ENCODE measurements around the gene ADSS1. TPM values are rescaled to one million over a fixed set of nuclear protein-coding genes. Genes with fewer than 3 reads are reported as not detected.

Gene ADSS1
- total RNA-seq, 3 donors from 2014 or later, result 2.0 to 6.0 (median 4.2) TPM

- H3K36me3 ChIP-seq (ENCODE audit: low read depth), result no peaks in the 10 kb centered on the region
- no peak for TF ChIP-seq CTCF (IDR thresholded peaks at IDR 0.05)
- DNase-seq (no peak), ATAC-seq (no peak)
- peaks cover 19% of the 10 kb centered on the region for H3K4me1 ChIP-seq (ENCODE audit: low read depth)
- intact Hi-C loops (cut with DNase I, micrococcal nuclease), result no loop called here
- no peak overlapping the region for H3K4me3 ChIP-seq
- no peaks in the 10 kb centered on the region for H3K9me3 ChIP-seq
Observed at GRCh38 chr14:104729835-104730181, 5.8 kb downstream of the ADSS1 start.

GRCh38 chr14:104730487-104730886 lies 6.5 kb downstream of the ADSS1 start:
- no peak for ATAC-seq
- intact Hi-C loops (cut with DNase I, micrococcal nuclease), result no loop called here
- no peak for TF ChIP-seq CTCF (IDR thresholded peaks at IDR 0.05)
- DNase-seq, result no peak
- H3K9me3 ChIP-seq, result no peaks in the 10 kb centered on the region
- H3K4me3 ChIP-seq, result no peak overlapping the region
- H3K4me1 ChIP-seq (ENCODE audit: low read depth), result peaks cover 15% of the 10 kb centered on the region
- H3K36me3 ChIP-seq (ENCODE audit: low read depth), result no peaks in the 10 kb centered on the region

- H3K36me3 ChIP-seq (ENCODE audit: low read depth), result no peaks in the 10 kb centered on the region
- DNase-seq, result no peak
- H3K9me3 ChIP-seq, result no peaks in the 10 kb centered on the region
- no peak for ATAC-seq
- peaks cover 15% of the 10 kb centered on the region for H3K4me1 ChIP-seq (ENCODE audit: low read depth)
- intact Hi-C loops (cut with DNase I, micrococcal nuclease), result no loop called here
- TF ChIP-seq CTCF (IDR thresholded peaks at IDR 0.05), result no peak
- no peak overlapping the region for H3K4me3 ChIP-seq
Observed at GRCh38 chr14:104731320-104732294, 7.6 kb downstream of the ADSS1 start.

- Histone ChIP-seq H3K4me1 (ENCODE audit: low read depth) (peaks cover 15% of the 10 kb centered on the region), H3K4me3 (no peak overlapping the region), H3K36me3 (ENCODE audit: low read depth) (no peaks in the 10 kb centered on the region), H3K9me3 (no peaks in the 10 kb centered on the region)
- ATAC-seq (peak; percentile 84), DNase-seq (peak; percentile 89 to 93 (median 91))
- TF ChIP-seq CTCF (IDR thresholded peaks at IDR 0.05), result no peak
- intact Hi-C loops (cut with DNase I, micrococcal nuclease), result no loop called here
Observed at GRCh38 chr14:104732355-104732804, 8.4 kb downstream of the ADSS1 start.

GRCh38 chr14:104732931-104733681 lies 9.1 kb downstream of the ADSS1 start:
- H3K4me1 ChIP-seq (ENCODE audit: low read depth), result peaks cover 15% of the 10 kb centered on the region
- ATAC-seq (peak; percentile 79), DNase-seq (peak; percentile 83 to 87 (median 84))
- intact Hi-C loops (cut with DNase I, micrococcal nuclease), result no loop called here
- no peak overlapping the region for H3K4me3 ChIP-seq
- H3K9me3 ChIP-seq, result no peaks in the 10 kb centered on the region
- TF ChIP-seq CTCF (IDR thresholded peaks at IDR 0.05), result no peak
- no peaks in the 10 kb centered on the region for H3K36me3 ChIP-seq (ENCODE audit: low read depth)

Data from mucosa of descending colon (tissue), 3 donors.